Left colon (tissue), 2 donors: Measurements from ENCODE around the gene ARHGAP19. TPM values are rescaled to one million over a fixed set of nuclear protein-coding genes. Genes with fewer than 3 reads are reported as not detected.

ENCODE experiments used
- ATAC-seq: fragments of 200-7000 bp; cut with Tn5 transposase; one replicate; pipeline ENCODE4 v1.9.1; 2020; ENCODE audit warnings: mild to moderate bottlenecking, moderate library complexity
- DNase-seq, 2 donors: peaks; one replicate each; pipeline ENCODE4 v3.0.0-alpha.2; 2020
- intact Hi-C, 2 donors: fragments of 100-400 bp; cut with DNase I in 1 of 2; cut with micrococcal nuclease in 1 of 2; formaldehyde crosslinking; loops; one replicate each; pipeline versions ENCODE4 v1.11.2 to v1.14.0; 2022; cut with DNase I, micrococcal nuclease
- total RNA-seq, 2 donors: library from RNA; stranded (reverse); fragmentation: NEBNext Ultra II Directional; extraction: Animal tissue kit (Norgen Biotek cat#: 25700); gene quantifications; one replicate each; pipeline ENCODE4 v1.2.1, GENCODE V29; 2021
- donor health status: DM: no; HTN: no; CAD: no.
- donor health status: DM: yes; HTN: yes; CAD: no.

ARHGAP19 gene
- total RNA-seq, 2 donors from 2014 or later = 6.4 to 6.8 TPM

DNA sequence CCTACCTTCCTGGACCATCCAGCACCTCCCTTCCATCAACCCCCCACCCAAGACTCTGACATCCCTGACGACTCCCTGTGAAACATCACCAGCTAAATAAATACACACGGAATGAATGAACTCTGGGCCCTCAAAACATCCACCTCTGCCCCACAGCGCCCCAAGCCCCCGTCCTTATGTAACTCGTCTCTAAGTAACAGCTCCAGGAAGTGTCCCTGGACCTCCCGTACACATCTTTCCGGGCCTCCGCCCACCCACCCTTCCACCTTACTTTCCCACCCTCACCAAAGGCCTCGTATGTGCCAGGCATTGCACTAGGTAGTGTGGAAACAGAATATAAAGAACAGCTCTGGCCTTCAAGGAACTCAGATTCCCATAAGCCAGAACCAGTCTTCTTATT is 79.0 kb downstream of the ARHGAP19 start:
- intact Hi-C loops = loop anchor here in 1 of 2 donors (5.0 kb wide), 1 partner anchor 141 kb away; no protein-coding TSS in a partner anchor
- no peak for DNase-seq
- ATAC-seq = no peak

GRCh38 chr10:97211229-97211628 is 81.2 kb downstream of the ARHGAP19 start:
- ATAC-seq = no peak
- intact Hi-C loops = loop anchor here in 1 of 2 donors (5.0 kb wide), 1 partner anchor 139 kb away; no protein-coding TSS in a partner anchor
- DNase-seq = no peak

DNA sequence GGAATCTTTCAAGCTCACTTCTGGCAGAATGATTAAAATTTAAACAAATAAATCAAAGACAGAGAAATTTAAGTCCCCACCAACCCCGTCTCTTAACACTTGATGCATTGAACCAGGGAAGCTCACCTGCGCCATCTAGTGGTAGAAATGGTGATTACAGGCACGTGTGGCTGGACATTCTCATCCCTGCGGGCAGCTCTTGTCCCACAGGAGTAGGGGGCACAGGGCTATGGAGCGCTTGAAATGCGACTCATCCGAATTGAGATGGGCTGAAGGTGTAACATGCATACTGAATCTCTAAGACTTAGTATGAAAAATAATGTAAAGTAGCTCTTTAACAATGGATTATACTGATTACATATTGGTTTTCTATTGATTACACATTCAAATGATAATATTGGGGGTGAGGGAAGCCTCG is 81.9 kb downstream of the ARHGAP19 start:
- intact Hi-C loops = loop anchor here in 1 of 2 donors (5.0 kb wide), 1 partner anchor 138 kb away; no protein-coding TSS in a partner anchor
- DNase-seq = peak in 1 of 2 donors; percentile 72
- ATAC-seq = peak; percentile 59

- intact Hi-C loops = loop anchor here in 1 of 2 donors (5.0 kb wide), 1 partner anchor 136 kb away; no protein-coding TSS in a partner anchor
- no peak for DNase-seq
These were observed 84.6 kb downstream of the ARHGAP19 start for GRCh38 chr10:97207756-97208346.

GRCh38 chr10:97207131-97207530 is 85.3 kb downstream of the ARHGAP19 start:
- ATAC-seq (no peak), DNase-seq (no peak)
- intact Hi-C loops = loop anchor here in 1 of 2 donors (5.0 kb wide), 1 partner anchor 135 kb away; no protein-coding TSS in a partner anchor

More at GRCh38 chr10:97207756-97208346, 84.6 kb downstream of the ARHGAP19 start:
- ATAC-seq = no peak

- ATAC-seq = no peak
- intact Hi-C loops = loop anchor here in 1 of 2 donors (5.0 kb wide), 1 partner anchor 133 kb away; no protein-coding TSS in a partner anchor
- no peak for DNase-seq
These were observed 87.4 kb downstream of the ARHGAP19 start for GRCh38 chr10:97204826-97205679.

DNA sequence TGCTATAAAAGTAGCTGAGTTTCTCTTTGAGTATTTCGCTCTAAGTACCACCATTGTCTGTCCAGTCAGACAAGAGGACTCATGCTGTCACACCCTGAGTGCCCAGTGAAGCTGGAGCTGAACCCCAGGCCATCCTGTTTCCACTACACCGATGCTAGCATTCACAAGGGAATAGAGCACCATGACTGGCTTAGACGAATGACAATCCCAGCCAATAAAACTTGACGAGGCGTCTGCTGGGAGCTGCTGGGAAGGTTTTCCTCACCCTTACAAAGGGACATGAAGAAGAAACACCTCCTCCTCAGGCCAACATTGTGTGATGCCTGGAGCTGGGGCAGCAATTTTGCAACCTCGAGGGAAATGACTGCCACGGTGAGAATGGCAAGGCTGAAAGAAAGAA is 89.2 kb downstream of the ARHGAP19 start:
- intact Hi-C loops = no loop called here
- ATAC-seq = no peak
- no peak for DNase-seq

DNA sequence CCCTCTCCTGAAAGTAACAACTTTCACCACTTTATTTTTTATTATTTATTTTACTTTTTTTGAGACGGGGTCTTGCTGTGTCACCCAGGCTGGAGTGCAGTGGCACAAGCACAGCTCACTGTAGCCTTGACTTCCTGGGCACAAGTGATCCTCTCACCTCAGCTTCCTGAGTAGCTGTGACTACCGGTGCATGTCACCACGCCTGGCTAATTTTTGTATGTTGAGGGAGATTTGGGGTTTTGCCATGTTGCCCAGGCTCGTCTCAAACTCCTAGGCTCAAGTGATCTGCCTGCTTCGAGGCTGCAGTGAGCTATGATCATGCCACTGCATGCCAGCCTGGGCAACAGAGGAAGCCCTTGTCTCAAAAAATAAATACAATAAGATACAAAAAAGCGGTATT is 91.8 kb downstream of the ARHGAP19 start:
- intact Hi-C loops = no loop called here
- DNase-seq (no peak), ATAC-seq (no peak)

- ATAC-seq (no peak), DNase-seq (no peak)
- intact Hi-C loops = no loop called here
These were observed 93.3 kb downstream of the ARHGAP19 start for GRCh38 chr10:97199152-97199551.

GRCh38 chr10:97197030-97197500 is 95.4 kb downstream of the ARHGAP19 start:
- DNase-seq (no peak), ATAC-seq (no peak)
- intact Hi-C loops = no loop called here

GRCh38 chr10:97196223-97197029 is 96.0 kb downstream of the ARHGAP19 start:
- ATAC-seq = peak; percentile 74
- peak; percentile 32 to 61 for DNase-seq
- intact Hi-C loops = no loop called here

DNA sequence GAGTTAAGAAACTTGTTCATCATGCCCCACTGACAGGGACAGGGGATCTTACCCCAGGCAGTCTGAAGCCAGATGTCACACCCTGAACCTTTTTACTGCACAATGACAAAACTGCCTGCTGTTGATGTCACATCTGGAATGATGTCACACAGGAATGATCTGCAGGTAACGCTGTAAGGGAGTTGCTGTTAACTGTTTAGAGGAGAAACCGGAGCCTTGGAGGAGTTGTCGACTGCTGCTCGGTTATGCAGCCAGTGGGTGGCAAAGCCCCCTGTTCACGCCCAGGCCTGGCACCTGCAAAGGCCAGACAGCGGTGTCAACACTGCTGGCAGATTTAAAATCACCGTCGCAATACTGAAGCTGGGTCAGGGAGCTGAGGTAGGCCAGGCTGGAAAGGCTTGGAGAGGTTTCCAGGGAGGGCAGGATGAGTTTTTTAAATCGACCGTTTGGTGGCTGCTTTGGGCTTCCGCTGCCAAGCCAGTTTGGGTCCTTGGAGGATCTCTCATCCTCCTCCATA is 96.7 kb downstream of the ARHGAP19 start:
- ATAC-seq = no peak
- no peak for DNase-seq
- intact Hi-C loops = no loop called here

DNA sequence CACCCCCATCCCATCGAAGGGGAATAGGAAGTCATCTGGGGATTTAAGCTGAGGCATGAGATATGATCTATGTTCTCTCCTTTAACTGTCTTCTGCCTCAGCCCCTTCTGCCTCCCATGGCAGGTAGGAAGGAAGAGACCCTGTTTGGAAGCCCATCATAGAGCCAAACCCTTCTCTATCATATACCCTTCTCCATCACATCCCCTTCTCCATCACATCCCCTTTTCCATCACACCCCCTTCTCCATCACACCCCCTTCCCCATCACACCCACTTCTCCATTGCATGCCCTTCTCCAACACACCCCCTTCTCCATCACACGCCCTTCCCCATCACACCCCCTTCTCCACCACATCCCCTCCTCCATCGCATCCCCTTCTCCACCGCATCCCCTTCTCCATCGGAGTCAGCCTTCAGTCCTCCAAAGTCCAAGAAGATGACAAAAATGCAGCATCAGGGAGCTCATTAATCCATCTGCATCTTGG is 99.4 kb downstream of the ARHGAP19 start:
- DNase-seq = no peak
- no peak for ATAC-seq
- intact Hi-C loops = no loop called here

DNA sequence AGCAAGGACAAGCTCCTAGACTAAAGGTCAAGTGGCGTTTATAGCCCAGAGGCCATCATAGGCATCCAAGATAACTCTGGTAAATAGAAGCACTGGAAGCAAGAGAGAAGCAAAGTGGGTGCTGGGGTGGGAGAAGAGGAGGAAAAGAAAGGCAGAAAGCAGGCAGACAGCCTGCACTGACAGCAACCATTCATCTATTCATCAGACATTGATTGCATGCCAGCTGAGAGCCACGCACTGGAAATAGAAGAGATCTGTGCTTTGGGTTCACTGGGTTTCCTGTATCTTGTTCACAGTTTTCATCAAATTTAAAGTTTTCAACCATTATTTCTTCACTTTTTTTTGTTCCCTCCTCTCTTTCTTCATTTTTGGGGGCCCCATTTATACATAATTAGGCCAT is 102.0 kb downstream of the ARHGAP19 start:
- DNase-seq = no peak
- intact Hi-C loops = no loop called here
- ATAC-seq = no peak

DNA sequence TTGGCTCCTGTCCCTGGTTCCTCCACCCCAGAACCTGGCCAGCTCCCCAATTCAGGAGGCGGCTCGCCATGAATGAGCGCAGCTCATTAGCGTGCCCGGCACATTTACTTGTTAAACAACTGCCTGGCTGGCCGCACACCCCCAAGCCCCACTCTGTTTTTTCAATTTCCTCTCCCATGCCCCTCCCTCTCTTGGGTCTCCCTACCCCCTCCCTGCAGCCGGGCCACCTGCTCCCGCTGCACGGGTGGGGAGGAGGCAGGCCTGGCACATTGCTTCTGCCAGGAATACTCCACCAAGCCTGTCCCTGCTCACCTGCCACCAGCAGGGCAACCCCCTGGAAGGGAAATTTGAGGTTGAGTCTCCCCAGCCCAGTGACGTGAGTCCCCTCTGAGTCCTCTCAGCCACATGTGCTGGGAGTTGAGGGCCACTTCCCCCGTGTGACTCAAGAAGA is 104.2 kb downstream of the ARHGAP19 start:
- intact Hi-C loops = no loop called here

GRCh38 chr10:97186911-97187310 is 105.5 kb downstream of the ARHGAP19 start:
- ATAC-seq = no peak
- DNase-seq = no peak
- intact Hi-C loops = no loop called here

More for the DNA sequence above, 104.2 kb downstream of the ARHGAP19 start:
- ATAC-seq (no peak), DNase-seq (no peak)

DNA sequence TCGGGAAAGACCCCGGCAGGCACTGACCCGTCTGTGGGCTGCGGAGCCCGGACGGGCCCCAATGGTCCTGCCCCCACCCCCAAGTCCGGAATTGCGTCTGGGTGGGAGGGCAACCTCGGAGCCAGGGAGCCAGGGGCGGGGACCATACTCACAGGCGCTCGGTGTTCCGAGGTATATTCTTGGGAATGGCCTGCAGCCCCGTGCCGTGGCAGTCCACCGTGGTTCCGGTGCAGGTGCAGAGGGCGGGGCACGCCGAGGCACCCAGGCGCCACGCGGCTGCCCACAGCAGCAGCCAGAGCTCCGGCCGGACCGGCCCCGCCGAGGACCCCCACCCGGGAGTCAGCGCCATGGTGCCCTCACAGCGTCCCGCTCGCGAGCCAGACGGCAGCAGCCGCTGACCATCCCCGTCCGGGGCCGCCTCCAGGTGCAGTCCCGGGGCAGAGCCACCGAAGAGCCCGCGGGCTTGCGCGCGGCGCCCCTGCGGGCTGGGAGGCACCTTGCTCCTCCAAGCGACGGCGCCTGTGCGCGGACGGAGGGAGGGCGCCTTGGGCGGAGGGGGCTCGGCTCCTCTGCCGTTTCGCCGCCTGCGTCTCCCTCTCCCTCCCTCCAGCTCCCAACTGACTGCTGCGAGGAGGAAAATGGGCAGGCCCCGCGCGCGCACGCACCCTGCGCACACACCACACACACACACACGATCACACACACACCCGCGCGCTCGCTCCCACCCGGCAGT is 106.9 kb downstream of the ARHGAP19 start, which contains the start of gene SLIT1:
TSS of gene SLIT1 (minus strand) at position 634 of the 733 bp plus-strand sequence. CDS start at position 349, 285 bp downstream.
- ATAC-seq (no peak), DNase-seq (no peak)
- intact Hi-C loops = no loop called here

DNA sequence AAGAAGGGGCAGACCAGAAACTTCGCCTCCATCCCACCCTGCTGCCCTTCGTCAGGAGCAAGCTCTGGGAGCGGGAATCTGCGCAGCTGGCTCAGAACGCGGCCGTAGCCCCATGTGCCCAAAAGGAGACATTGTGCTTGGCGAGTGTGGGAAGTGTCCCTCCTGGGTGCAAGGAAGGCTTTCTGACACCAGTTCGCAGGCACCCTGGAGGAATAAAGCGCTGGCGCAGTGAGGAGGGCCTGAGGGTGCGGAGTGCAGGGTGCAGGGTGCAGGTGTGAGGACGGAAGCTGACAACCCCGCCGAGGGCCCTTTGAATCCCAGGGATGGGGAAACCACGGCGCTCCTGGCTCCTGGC is 107.5 kb downstream of the ARHGAP19 start:
- intact Hi-C loops = no loop called here
- no peak for ATAC-seq
- DNase-seq = no peak
